Uterus (tissue), 2 donors: ENCODE results near the gene PIK3CB.

Experiments used
- CTCF ChIP-seq, 4 experiments: fragments of 200-600 bp in 2 of 4; fragments of 450-650 bp in 2 of 4; sonication (generic) in 2 of 4; IDR thresholded peaks; one replicate each; pipeline ENCODE4 v1.5.1; 2016 to 2019; ENCODE audit warnings: antibody characterized with exemption in 4 of 4, mild to moderate bottlenecking in 2 of 4, moderate library complexity in 1 of 4
- POLR2A ChIP-seq, 2 donors: fragments of 450-650 bp; IDR thresholded peaks; one replicate each; pipeline ENCODE4 v1.6.1; 2016; ENCODE audit warnings: antibody characterized with exemption in 2 of 2, mild to moderate bottlenecking in 1 of 2, moderate library complexity in 1 of 2

GRCh38 chr3:138747225-138747624 lies 87.5 kb downstream of the PIK3CB start:
- TF ChIP-seq CTCF (IDR thresholded peaks at IDR 0.05) = no peak
- no peak for TF ChIP-seq POLR2A (IDR thresholded peaks at IDR 0.05)
